PC-9 (cell line): ENCODE results near the gene CAPN10.

Experiments
- CTCF ChIP-seq: fragments of 200-600 bp; sonication (generic); conservative IDR thresholded peaks from 2 replicates; pipeline ENCODE4 v1.6.1; 2017; ENCODE audit warnings: mixed run types, antibody characterized with exemption, mild to moderate bottlenecking, moderate library complexity
- EZH2 ChIP-seq: fragments of 200-600 bp; sonication (generic); IDR thresholded peaks from 2 replicates; pipeline ENCODE4 v1.8.0; 2017; ENCODE audit warnings: antibody characterized with exemption, low read depth

DNA sequence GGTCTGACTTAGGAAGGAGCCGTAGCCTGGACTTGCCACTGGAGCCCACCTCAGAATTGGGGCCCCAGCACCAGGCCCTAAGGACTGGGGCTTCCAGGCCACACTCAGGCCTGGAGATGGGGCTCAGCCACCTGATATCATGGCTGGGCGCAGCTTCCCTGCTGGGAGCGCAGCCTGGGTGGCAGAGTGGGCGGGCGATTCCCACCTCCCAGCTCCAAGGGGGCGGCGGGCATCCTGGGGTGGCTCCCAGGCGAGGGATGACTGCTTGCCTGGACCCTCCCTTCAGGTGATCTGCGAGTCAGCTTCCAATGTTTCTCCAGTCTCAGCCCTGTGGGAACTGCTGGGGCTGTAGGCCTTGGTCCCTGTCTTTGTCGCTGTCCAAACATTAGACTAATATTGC, 58.8 kb downstream of the CAPN10 start:
- no peak for TF ChIP-seq CTCF
- no peak for TF ChIP-seq EZH2
